Parathyroid adenoma (tissue), 2 donors: Measurements from ENCODE around the gene MTA1.

Experiments used
- H2AFZ ChIP-seq: fragments of 300-600 bp; sonication (generic); one replicate; pipeline ENCODE4 v1.7.0; 2017; ENCODE audit warnings: antibody characterized with exemption, mild to moderate bottlenecking
- H3K27ac ChIP-seq: fragments of 300-600 bp; sonication (generic); one replicate; pipeline ENCODE4 v1.7.0; 2017
- H3K27me3 ChIP-seq: fragments of 300-600 bp; sonication (generic); one replicate; pipeline ENCODE4 v1.7.0; 2017; ENCODE audit warnings: low read length; ENCODE audit not compliant: control insufficient read depth, insufficient read depth
- H3K36me3 ChIP-seq: fragments of 300-600 bp; sonication (generic); one replicate; pipeline ENCODE4 v1.7.0; 2017; ENCODE audit warnings: low read length; ENCODE audit not compliant: control insufficient read depth, insufficient read depth
- H3K4me1 ChIP-seq: fragments of 300-600 bp; sonication (generic); one replicate; pipeline ENCODE4 v1.7.0; 2017; ENCODE audit warnings: control low read depth
- H3K4me2 ChIP-seq: fragments of 300-600 bp; sonication (generic); one replicate; pipeline ENCODE4 v1.7.0; 2017; ENCODE audit warnings: low read length
- H3K4me3 ChIP-seq: fragments of 300-600 bp; sonication (generic); one replicate; pipeline ENCODE4 v1.7.0; 2017; ENCODE audit warnings: low read depth, low read length
- H3K79me2 ChIP-seq: fragments of 300-600 bp; sonication (generic); one replicate; pipeline ENCODE4 v1.7.0; 2017; ENCODE audit warnings: control low read depth
- H3K9ac ChIP-seq: fragments of 300-600 bp; sonication (generic); one replicate; pipeline ENCODE4 v1.7.0; 2017; ENCODE audit warnings: mild to moderate bottlenecking
- H3K9me3 ChIP-seq: fragments of 300-600 bp; sonication (generic); one replicate; pipeline ENCODE4 v1.7.0; 2017; ENCODE audit warnings: low read length; ENCODE audit not compliant: control insufficient read depth
- TF ChIP-seq, protein P1 (sequence below): fragments of 300-600 bp; sonication (generic); IDR thresholded peaks from one replicate; pipeline ENCODE4 v1.7.0; 2017; ENCODE audit warnings: antibody characterized with exemption, mild to moderate bottlenecking
- donor health status: primary hyperparathyroidism.

The MTA1 gene

GRCh38 chr14:105453847-105454246 lies 34.2 kb downstream of the MTA1 start:
- no peak overlapping the region for H2AFZ ChIP-seq
- no peaks in the 10 kb centered on the region for H3K4me1 ChIP-seq
- H3K36me3 ChIP-seq: no peaks in the 10 kb centered on the region
- H3K9ac ChIP-seq: no peak overlapping the region
- TF ChIP-seq, protein P1, sequence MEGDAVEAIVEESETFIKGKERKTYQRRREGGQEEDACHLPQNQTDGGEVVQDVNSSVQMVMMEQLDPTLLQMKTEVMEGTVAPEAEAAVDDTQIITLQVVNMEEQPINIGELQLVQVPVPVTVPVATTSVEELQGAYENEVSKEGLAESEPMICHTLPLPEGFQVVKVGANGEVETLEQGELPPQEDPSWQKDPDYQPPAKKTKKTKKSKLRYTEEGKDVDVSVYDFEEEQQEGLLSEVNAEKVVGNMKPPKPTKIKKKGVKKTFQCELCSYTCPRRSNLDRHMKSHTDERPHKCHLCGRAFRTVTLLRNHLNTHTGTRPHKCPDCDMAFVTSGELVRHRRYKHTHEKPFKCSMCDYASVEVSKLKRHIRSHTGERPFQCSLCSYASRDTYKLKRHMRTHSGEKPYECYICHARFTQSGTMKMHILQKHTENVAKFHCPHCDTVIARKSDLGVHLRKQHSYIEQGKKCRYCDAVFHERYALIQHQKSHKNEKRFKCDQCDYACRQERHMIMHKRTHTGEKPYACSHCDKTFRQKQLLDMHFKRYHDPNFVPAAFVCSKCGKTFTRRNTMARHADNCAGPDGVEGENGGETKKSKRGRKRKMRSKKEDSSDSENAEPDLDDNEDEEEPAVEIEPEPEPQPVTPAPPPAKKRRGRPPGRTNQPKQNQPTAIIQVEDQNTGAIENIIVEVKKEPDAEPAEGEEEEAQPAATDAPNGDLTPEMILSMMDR: no peak
- H3K79me2 ChIP-seq: peaks cover 4% of the 10 kb centered on the region
- no peaks in the 10 kb centered on the region for H3K27me3 ChIP-seq
- no peak overlapping the region for H3K4me3 ChIP-seq
- H3K9me3 ChIP-seq: no peaks in the 10 kb centered on the region
- H3K27ac ChIP-seq: no peak overlapping the region
- no peak overlapping the region for H3K4me2 ChIP-seq

GRCh38 chr14:105455086-105455640 lies 35.5 kb downstream of the MTA1 start:
- Histone ChIP-seq H3K79me2 (no peaks in the 10 kb centered on the region), H3K27ac (no peak overlapping the region), H3K4me3 (no peak overlapping the region), H3K4me2 (no peak overlapping the region), H3K4me1 (no peaks in the 10 kb centered on the region), H3K36me3 (no peaks in the 10 kb centered on the region), H2AFZ (no peak overlapping the region), H3K9ac (no peak overlapping the region), H3K9me3 (no peaks in the 10 kb centered on the region), H3K27me3 (no peaks in the 10 kb centered on the region)
- TF ChIP-seq, protein P1: no peak

- Histone ChIP-seq H3K79me2 (no peaks in the 10 kb centered on the region), H3K9me3 (no peaks in the 10 kb centered on the region), H3K36me3 (no peaks in the 10 kb centered on the region), H3K27ac (no peak overlapping the region), H3K4me1 (no peaks in the 10 kb centered on the region), H3K9ac (no peak overlapping the region), H3K4me2 (no peak overlapping the region), H3K4me3 (no peak overlapping the region), H3K27me3 (no peaks in the 10 kb centered on the region), H2AFZ (no peak overlapping the region)
- TF ChIP-seq, protein P1: no peak
These were observed 36.4 kb downstream of the MTA1 start for GRCh38 chr14:105455766-105456660.

GRCh38 chr14:105456736-105457617 lies 37.4 kb downstream of the MTA1 start:
- H3K9ac ChIP-seq: no peak overlapping the region
- no peaks in the 10 kb centered on the region for H3K4me1 ChIP-seq
- no peak overlapping the region for H3K27ac ChIP-seq
- H3K4me2 ChIP-seq: no peak overlapping the region
- no peaks in the 10 kb centered on the region for H3K9me3 ChIP-seq
- H3K4me3 ChIP-seq: no peak overlapping the region
- TF ChIP-seq, protein P1: no peak
- no peaks in the 10 kb centered on the region for H3K27me3 ChIP-seq
- no peaks in the 10 kb centered on the region for H3K36me3 ChIP-seq
- no peaks in the 10 kb centered on the region for H3K79me2 ChIP-seq
- no peak overlapping the region for H2AFZ ChIP-seq
